Tongue (tissue), 2 donors: ENCODE results near the gene DMXL2. TPM values are rescaled to one million over a fixed set of nuclear protein-coding genes. Genes with fewer than 3 reads are reported as not detected.
"Not testable (repeated sequence)": the region's sequence is repeated elsewhere in the genome, so short reads cannot be mapped to it uniquely, and the experiment has no call there.

Source experiments
- DNase-seq: peaks from one replicate; pipeline ENCODE4 v3.0.0-alpha.2; 2015
- total RNA-seq: library from RNA; depleted of rRNA; stranded (reverse); fragments of >200 nt; gene quantifications from one replicate; pipeline ENCODE4 v1.2.3, GENCODE V29; 2014

The DMXL2 gene
- total RNA-seq, 1 donor from 2014 or later = 40.0 TPM

- DNase-seq = peak; percentile 64
These were observed 501 bp downstream of the DMXL2 start for GRCh38 chr15:51621936-51622603.

- no peak for DNase-seq
These were observed 1.3 kb downstream of the DMXL2 start for GRCh38 chr15:51621155-51621765.

DNA sequence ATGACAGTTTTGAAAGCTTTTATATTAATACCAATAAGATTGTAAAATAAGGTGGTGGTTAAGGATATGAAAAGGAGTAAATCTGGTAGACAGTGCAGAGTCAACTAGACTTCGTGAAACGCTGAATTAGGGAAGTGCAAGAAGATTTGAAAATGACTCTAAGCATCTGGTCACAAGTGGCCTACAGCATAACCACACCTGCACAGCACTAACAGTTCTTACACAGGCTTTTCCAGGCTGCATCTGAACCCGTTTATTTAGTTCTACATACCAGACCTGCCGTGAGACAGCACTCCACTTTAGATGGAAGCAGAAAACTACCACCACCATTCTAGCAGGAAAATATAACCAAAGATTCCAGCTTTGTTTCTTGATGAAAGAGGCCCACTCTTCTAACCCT lies 1.9 kb downstream of the DMXL2 start:
- DNase-seq = no peak

DNA sequence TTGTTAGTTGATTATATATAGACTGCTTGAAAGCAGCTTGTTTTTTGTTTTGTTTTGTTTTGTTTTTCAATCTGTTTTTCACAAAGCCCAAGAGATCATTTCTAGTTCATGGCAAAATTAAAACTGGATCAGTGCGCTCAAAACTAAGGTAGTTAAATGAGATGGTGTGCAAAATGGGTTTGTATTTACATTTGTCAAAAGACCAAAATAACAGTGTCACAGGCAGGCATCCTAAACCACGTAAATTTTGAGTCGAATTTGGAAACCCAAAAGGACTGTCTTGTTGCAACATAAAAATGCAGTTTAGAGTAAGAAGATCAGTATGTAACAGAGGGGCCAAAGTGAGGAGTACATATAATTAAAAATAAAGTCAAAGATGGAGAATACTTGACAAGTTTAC lies 2.4 kb downstream of the DMXL2 start:
- DNase-seq = no peak

- no peak for DNase-seq
These were observed 3.1 kb downstream of the DMXL2 start for GRCh38 chr15:51619331-51620035.

DNA sequence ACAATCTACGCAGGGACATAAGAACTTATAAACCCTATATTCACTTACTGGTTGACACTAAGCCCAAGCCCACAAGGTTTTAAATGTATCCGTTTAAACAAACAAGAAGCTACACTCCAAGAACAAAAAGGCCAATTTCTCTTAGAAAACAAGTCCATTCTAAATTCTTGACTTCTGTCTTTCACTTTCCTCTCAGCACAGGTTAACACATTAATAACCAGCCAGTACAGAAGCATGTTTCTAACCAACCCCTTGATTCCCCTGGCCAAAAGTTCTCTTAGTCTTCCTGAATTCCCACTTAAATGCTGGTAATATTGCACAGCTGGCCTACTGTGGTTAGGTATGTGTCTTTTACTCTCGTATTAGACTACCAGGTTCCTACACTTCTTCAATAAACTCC lies 4.7 kb downstream of the DMXL2 start:
- no peak for DNase-seq

- DNase-seq = no peak
These were observed 8.6 kb downstream of the DMXL2 start for GRCh38 chr15:51613951-51614350.

GRCh38 chr15:51612669-51613068 lies 9.9 kb downstream of the DMXL2 start:
- DNase-seq = not testable (repeated sequence)

- DNase-seq = not testable (repeated sequence)
These were observed 19.1 kb downstream of the DMXL2 start for GRCh38 chr15:51603462-51603948.

- DNase-seq = no peak
These were observed 19.6 kb downstream of the DMXL2 start for GRCh38 chr15:51603002-51603401.

DNA sequence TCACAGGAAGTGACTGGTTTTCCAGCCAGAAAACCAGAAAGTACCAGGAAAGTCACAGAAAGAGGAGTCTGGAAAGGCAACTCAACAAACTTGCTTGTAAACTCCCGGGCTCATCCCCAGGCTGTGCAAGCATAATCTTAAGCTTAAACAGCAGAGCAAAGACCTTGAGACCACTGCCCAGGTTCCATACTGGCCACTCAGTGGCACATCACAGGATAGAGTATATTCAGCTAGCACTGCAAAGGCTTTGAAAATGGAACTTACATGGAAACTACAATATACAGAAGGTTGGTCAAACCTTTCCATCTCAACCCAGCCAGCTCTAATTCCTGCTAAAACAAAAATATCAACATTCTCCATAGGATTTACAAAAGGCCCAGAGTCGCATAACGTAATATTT lies 20.1 kb downstream of the DMXL2 start:
- DNase-seq = no peak

- DNase-seq = no peak
These were observed 20.8 kb downstream of the DMXL2 start for GRCh38 chr15:51601801-51602200.

GRCh38 chr15:51600114-51600513 lies 22.5 kb downstream of the DMXL2 start:
- no peak for DNase-seq

DNA sequence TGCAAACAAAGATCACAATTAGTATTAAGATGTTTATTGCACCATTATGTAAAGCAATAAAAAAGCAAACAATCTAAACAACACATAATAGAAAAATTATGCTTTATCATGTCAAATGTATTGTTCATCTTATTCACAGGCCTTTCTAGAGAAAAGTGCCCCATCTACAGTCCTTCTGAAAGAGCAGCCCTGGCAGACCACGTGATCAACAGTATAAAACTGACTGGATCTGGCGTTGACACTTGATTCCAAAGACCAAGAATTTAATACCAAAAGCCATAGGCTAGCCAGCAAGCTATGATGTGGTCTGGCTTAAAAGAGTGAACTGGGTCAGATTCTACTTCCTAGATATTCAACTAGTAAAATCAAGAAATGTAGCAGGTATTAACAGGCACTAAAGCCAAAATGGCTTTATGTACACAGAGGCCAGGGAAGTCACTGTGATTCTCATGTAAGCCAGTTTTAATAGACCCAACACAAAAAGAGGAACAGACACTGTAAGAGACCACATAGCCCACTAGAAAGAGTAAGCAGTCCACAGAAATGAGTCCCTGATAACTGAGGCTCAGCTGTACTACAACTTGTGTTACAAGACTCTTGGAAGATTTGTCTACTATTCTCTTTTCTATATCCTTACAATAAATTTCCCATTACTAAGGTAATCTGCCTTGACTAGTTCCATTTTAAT lies 32.5 kb downstream of the DMXL2 start:
- no peak for DNase-seq

DNA sequence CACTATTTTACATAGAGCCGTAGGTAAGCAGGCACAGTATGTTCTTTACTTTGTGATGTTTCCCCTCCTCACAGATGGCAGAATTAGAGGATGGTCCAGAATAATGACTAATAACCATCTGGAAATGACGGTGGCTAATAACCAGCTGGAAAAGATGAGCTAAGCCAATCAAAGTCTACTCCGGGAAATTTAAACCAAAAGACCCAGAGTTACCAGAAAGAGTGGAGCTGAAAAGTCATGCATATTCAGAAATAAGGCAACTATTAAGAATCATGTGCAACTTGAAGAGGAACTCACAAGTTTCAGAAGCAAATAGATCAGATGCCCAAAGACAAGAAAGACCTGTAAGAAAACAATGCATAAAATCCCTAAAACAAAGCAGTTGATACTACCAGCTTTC lies 33.6 kb downstream of the DMXL2 start:
- no peak for DNase-seq

DNA sequence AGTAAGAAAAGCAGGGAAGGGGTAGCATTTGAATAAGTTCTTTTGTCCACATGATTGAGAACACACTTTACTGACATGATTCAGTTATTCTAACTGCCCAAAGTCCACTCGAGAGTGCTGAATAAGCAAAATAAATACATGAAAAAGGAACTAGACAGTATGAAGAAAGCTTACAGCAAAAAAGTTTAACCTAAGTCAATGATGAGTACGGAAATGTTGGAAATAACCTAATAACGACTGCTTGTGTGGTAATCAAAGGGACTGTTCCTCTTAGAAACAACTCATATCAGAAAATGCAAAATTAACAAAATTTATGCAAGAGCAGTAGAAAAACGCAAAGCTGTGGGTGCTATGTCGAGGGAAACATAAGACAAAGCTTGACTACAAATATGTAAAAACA lies 36.6 kb downstream of the DMXL2 start:
- DNase-seq = peak; percentile 2

DNA sequence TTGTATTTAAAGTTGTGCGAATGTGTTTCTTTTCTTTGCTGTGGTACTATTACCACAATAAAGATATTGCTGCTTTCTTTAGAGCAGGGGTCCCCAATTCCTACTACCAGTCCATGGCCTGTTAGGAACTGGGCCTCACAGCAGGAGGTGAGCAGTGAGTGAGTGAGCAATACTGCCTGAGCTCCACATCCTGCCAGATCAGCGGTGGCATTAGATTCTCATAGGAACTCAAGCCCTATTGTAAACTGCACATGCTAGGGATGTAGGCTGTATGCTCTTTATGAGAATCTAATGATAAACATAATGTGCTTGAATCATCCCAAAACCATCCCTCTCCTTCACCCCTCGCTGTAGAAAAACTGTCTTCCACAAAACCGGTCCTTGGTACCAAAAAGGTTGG lies 41.6 kb downstream of the DMXL2 start:
- no peak for DNase-seq

- DNase-seq = no peak
These were observed 42.2 kb downstream of the DMXL2 start for GRCh38 chr15:51580385-51580784.

DNA sequence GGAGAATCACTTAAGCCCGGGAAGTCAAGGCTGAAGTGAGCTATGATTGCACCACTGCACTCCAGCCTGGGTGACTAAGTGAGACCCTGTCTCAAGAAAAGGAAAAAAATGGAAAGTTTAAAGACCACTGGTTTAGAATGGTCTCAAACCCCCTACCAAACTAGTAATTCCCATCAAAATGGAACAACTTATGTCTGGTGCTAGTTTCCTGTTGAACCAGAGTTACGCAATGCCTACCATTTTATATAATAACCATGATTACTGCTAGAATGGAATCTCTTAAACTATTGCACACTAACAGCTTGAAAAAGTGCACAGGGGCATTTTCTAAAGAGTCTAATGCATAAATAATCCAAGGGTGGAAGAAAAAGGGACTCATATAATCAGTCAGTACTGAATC lies 43.6 kb downstream of the DMXL2 start:
- no peak for DNase-seq

GRCh38 chr15:51577636-51578304 lies 44.8 kb downstream of the DMXL2 start:
- no peak for DNase-seq

DNA sequence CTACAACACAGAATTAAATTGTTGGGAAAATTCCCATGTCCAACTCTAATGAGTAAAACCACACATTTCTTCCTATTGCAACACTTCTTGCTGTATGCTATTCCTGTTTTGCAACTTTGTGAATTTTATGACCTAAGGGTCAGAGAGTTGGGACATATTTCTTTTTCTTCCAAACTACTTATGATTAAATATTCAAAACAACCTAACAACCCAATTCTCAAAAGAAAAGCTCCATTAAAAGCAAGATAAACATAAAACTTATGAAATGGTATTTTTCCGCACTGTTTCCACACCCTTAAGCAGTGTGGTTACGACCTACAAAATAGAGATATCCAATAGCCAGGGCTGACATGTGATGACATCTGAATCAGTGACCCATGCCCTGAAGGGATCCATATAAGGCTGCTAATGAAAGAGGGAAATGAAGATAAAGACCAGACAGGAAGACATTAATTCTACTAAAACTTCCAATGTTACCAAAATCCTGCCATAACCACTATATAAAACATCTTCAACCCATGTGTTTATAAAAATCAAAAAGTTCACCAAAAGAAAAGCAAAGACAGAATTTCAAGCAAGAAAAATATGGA lies 45.6 kb downstream of the DMXL2 start:
- DNase-seq = no peak

DNA sequence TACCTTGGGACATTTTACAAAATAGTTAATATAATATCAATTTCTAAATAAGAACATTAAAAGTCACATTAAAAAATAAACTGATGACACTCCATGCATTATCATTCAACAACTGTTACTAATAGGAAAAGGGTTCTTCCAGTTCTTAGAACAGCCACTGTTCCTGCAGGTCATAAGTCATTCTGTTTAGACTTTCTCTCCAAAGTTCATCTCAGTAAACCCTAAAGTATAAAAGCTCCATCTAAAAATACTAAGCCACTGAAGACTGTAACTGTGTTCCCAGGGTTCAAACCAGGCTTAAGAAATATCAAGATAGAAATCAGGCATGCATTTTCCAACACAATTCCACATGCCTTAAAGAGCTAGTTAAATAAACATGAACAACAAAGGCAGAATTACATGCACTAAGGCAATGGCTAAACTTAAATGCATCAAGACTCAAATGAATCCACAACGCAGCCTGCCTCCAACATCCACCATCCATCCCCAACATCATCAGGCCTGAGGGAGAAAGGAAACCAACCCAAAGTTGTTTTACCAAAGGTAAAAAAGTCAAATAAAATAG lies 46.2 kb downstream of the DMXL2 start:
- no peak for DNase-seq
